Measurements from ENCODE around the gene PLEKHJ1. TPM values are rescaled to one million over a fixed set of nuclear protein-coding genes. Genes with fewer than 3 reads are reported as not detected.

PLEKHJ1 gene
- total RNA-seq, 1 donor from 2014 or later: 23.9 TPM

- peaks cover 73 to 92% of the 10 kb centered on the region in 2 donors for H3K36me3 ChIP-seq
- no peaks in the 10 kb centered on the region for H3K27me3 ChIP-seq
- no peak overlapping the region for H3K27ac ChIP-seq
- H3K4me1 ChIP-seq: no peaks in the 10 kb centered on the region
- no peaks in the 10 kb centered on the region for H3K9me3 ChIP-seq
- TF ChIP-seq, protein P1, sequence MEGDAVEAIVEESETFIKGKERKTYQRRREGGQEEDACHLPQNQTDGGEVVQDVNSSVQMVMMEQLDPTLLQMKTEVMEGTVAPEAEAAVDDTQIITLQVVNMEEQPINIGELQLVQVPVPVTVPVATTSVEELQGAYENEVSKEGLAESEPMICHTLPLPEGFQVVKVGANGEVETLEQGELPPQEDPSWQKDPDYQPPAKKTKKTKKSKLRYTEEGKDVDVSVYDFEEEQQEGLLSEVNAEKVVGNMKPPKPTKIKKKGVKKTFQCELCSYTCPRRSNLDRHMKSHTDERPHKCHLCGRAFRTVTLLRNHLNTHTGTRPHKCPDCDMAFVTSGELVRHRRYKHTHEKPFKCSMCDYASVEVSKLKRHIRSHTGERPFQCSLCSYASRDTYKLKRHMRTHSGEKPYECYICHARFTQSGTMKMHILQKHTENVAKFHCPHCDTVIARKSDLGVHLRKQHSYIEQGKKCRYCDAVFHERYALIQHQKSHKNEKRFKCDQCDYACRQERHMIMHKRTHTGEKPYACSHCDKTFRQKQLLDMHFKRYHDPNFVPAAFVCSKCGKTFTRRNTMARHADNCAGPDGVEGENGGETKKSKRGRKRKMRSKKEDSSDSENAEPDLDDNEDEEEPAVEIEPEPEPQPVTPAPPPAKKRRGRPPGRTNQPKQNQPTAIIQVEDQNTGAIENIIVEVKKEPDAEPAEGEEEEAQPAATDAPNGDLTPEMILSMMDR (IDR thresholded peaks at IDR 0.05): no peak
- no peak overlapping the region for H3K4me3 ChIP-seq
- DNase-seq (ENCODE audit: low spot score in 2 of 2): no peak
- intact Hi-C loops (cut with DNase I): no loop called here
These were observed 22.3 kb downstream of the PLEKHJ1 start for GRCh38 chr19:2213799-2214198.

DNA sequence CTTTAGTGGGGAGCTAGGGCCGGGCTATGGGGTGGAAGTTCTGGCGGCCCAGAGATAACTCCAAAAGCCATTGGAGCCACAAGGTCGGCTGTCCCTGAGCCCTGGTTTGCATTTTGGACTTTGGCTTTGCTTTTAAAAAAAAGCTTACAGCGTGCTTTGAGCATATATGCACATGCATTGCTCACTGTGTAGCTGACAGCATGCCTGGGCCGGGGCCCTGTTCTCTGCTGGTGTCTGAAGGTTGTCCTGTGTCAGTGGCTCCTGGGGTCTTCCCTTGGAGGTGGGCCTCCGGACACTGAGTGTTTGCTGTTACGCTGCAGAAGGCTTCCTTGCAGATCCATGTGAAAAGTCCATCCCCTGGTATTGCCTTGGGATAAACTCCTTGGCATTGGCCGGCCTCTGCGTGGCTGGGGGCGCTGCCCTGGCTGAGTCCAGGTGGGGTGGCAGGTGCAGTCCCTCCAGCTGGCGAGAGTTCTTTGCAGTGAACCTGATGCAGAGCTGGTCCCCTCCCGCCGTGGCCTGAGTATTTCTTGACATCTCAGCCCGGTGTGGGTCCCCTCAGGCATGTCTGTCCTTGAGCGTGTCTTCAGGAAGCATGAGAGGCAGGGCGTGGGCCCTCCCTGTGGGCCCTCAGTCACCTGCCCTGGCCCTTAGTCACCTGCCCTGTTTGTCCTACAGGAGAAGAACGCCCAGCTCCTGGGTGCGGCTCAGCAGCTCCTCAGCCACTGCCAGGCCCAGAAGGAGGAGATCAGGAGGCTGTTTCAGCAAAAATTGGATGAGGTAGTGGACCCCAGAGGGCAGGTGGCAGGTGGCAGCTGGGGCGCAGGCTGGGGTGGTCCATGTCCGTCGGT lies 23.0 kb downstream of the PLEKHJ1 start:
- H3K27ac ChIP-seq: no peak overlapping the region
- intact Hi-C loops (cut with DNase I): no loop called here
- H3K36me3 ChIP-seq: peaks cover 76 to 91% of the 10 kb centered on the region in 2 donors
- H3K27me3 ChIP-seq: no peaks in the 10 kb centered on the region
- no peak for DNase-seq (ENCODE audit: low spot score in 2 of 2)
- no peaks in the 10 kb centered on the region for H3K4me1 ChIP-seq
- TF ChIP-seq, protein P1 (IDR thresholded peaks at IDR 0.05): no peak
- no peaks in the 10 kb centered on the region for H3K9me3 ChIP-seq
- H3K4me3 ChIP-seq: no peak overlapping the region

DNA sequence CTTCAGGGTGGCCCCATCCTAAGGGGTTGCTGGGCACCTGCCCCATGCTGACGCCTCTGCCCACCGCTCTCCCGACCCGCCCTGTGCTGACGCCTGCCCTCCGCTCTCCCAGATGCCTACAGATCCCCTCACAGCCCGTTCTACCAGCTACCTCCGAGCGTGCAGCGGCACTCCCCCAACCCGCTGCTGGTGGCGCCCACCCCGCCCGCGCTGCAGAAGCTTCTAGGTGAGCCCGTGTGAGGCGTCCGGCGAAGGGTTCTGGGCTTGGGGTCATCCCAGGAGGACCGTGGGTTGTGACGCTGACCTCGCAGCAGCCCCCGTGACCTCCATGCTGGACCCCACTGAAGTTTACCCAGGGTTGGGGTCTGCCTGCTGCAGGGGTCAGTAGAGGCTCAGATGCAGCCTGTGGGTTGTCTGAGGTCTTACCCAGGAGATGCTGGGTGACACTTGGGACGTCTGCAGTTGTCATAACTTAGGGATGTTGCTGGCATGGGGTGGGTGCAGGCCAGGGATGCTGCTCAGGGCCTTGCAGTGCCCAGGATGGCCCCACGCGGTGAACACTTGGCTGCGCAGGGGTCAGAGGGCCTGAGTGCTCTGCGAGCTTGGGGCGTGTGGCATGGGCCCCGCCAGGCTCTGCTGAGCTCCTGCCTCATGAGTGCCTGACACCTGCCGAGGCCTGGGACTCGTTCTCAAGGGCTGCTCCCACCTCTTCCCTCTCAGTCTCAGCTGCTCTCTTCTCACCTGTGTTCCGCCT lies 25.0 kb downstream of the PLEKHJ1 start:
- H3K4me1 ChIP-seq: no peaks in the 10 kb centered on the region
- H3K27ac ChIP-seq: no peak overlapping the region
- TF ChIP-seq, protein P1 (IDR thresholded peaks at IDR 0.05): no peak
- no peaks in the 10 kb centered on the region for H3K27me3 ChIP-seq
- no peaks in the 10 kb centered on the region for H3K9me3 ChIP-seq
- no peak overlapping the region for H3K4me3 ChIP-seq
- intact Hi-C loops (cut with DNase I): no loop called here
- peaks cover 72 to 88% of the 10 kb centered on the region in 2 donors for H3K36me3 ChIP-seq
- DNase-seq (ENCODE audit: low spot score in 2 of 2): no peak

GRCh38 chr19:2210206-2210605 lies 25.9 kb downstream of the PLEKHJ1 start:
- H3K36me3 ChIP-seq: peaks cover 65 to 79% of the 10 kb centered on the region in 2 donors
- H3K4me1 ChIP-seq: no peaks in the 10 kb centered on the region
- no peak for DNase-seq (ENCODE audit: low spot score in 2 of 2)

GRCh38 chr19:2209408-2209807 lies 26.7 kb downstream of the PLEKHJ1 start:
- H3K9me3 ChIP-seq: no peaks in the 10 kb centered on the region
- intact Hi-C loops (cut with DNase I): no loop called here
- no peak overlapping the region for H3K27ac ChIP-seq
- no peaks in the 10 kb centered on the region for H3K4me1 ChIP-seq
- H3K4me3 ChIP-seq: no peak overlapping the region
- H3K36me3 ChIP-seq: peaks cover 57 to 71% of the 10 kb centered on the region in 2 donors
- DNase-seq (ENCODE audit: low spot score in 2 of 2): no peak
- no peaks in the 10 kb centered on the region for H3K27me3 ChIP-seq
- TF ChIP-seq, protein P1 (IDR thresholded peaks at IDR 0.05): no peak

More at GRCh38 chr19:2210206-2210605, 25.9 kb downstream of the PLEKHJ1 start:
- TF ChIP-seq, protein P1 (IDR thresholded peaks at IDR 0.05): no peak
- Histone ChIP-seq H3K9me3 (no peaks in the 10 kb centered on the region), H3K27me3 (no peaks in the 10 kb centered on the region), H3K4me3 (no peak overlapping the region), H3K27ac (no peak overlapping the region)
- intact Hi-C loops (cut with DNase I): no loop called here

All from ascending aorta (tissue), 2 donors.